Measurements from ENCODE around the gene OLFML2B.

DNA sequence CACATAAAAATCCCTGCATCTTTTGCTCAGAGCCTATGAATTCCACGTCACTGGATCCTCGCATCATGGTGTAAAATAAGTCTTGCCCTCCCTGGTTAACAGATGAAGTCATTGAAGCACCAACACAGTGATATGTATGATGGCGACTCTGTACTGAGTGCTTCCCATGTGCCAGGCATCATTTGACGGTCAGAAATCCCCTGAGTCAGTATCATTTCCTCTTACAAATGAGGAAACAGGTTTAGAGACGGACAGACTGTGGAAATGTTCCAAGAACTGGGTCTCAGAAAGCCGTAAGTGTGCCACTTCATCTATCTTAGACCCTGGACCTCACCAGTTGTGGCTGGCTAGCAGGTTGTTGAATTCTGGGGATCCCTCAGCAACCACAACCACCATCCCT, 5.1 kb upstream of the OLFML2B start:
- TF ChIP-seq SIN3A (IDR thresholded peaks at IDR 0.05; ENCODE audit: borderline replicate concordance, insufficient read depth, low read length) (no peak), TAF1 (IDR thresholded peaks at IDR 0.05; ENCODE audit: borderline replicate concordance, insufficient read depth, low read length) (no peak), POLR2AphosphoS5 (IDR thresholded peaks at IDR 0.05; ENCODE audit: low read depth, low read length) (no peak), FOXP2 (optimal IDR thresholded peaks at IDR 0.05; ENCODE audit: borderline replicate concordance, extremely low read depth, extremely low read length, insufficient read depth) (no peak)
- TF ChIP-seq, protein P1, sequence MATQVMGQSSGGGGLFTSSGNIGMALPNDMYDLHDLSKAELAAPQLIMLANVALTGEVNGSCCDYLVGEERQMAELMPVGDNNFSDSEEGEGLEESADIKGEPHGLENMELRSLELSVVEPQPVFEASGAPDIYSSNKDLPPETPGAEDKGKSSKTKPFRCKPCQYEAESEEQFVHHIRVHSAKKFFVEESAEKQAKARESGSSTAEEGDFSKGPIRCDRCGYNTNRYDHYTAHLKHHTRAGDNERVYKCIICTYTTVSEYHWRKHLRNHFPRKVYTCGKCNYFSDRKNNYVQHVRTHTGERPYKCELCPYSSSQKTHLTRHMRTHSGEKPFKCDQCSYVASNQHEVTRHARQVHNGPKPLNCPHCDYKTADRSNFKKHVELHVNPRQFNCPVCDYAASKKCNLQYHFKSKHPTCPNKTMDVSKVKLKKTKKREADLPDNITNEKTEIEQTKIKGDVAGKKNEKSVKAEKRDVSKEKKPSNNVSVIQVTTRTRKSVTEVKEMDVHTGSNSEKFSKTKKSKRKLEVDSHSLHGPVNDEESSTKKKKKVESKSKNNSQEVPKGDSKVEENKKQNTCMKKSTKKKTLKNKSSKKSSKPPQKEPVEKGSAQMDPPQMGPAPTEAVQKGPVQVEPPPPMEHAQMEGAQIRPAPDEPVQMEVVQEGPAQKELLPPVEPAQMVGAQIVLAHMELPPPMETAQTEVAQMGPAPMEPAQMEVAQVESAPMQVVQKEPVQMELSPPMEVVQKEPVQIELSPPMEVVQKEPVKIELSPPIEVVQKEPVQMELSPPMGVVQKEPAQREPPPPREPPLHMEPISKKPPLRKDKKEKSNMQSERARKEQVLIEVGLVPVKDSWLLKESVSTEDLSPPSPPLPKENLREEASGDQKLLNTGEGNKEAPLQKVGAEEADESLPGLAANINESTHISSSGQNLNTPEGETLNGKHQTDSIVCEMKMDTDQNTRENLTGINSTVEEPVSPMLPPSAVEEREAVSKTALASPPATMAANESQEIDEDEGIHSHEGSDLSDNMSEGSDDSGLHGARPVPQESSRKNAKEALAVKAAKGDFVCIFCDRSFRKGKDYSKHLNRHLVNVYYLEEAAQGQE (IDR thresholded peaks at IDR 0.05; ENCODE audit: insufficient read depth in 1 of 2, low read depth in 2 of 2, low read length in 2 of 2) = no peak
